Muscle of arm (tissue), 12 donors: Measurements from ENCODE around the gene SLC27A3. TPM values are rescaled to one million over a fixed set of nuclear protein-coding genes. Genes with fewer than 3 reads are reported as not detected.
"Not testable (repeated sequence)": the region's sequence is repeated elsewhere in the genome, so short reads cannot be mapped to it uniquely, and the experiment has no call there.

ENCODE experiments used
- DNase-seq: peaks from one replicate; pipeline ENCODE4 v3.0.0-alpha.2; 2013
- polyA plus RNA-seq, 12 donors: library from polyadenylated mRNA; unstranded; fragments of 120-200 nt; gene quantifications; one replicate each; pipeline ENCODE4 v1.2.1, GENCODE V29; 2013; ENCODE audit not compliant: insufficient read length in 12 of 12

SLC27A3 gene
- polyA plus RNA-seq, 12 donors = 17.8 to 56.9 (median 19.3) TPM; not detected in 1

DNA sequence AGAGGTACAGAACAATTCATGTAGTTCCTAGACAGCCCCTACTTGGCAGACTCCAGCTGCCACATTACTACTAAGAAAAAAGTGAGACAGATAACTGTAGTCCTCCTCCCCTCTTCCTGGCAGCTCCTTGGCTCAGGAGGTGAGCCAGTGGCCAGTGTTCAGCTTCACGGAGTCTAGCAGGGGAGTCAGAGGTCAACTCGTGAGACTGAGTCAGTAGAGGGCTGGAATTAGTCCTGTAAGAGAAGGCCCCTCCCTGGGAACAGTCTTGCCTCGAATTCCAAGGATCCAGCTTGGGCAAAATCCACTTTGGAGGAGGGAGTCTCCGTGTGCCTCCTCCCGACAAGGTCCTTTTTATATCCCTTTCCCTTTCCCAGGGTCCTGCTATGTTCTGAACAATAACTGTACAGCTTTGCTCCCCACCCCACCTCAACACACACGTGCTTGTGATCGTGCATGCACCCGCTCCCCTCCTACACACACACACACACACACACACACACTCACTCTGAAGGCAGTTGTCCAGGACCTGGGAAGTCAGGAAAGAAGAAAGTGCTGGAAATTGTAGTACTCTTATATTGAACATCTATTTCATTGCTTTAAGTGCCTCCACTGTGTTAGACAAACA is 22.5 kb upstream of the SLC27A3 start:
- no peak for DNase-seq

- DNase-seq = no peak
Measured at GRCh38 chr1:153754266-153754665, 20.9 kb upstream of the SLC27A3 start.

- DNase-seq = no peak
Measured at GRCh38 chr1:153760440-153760839, 14.8 kb upstream of the SLC27A3 start.

GRCh38 chr1:153763365-153764225 is 11.6 kb upstream of the SLC27A3 start:
- no peak for DNase-seq

GRCh38 chr1:153764310-153764709 is 10.9 kb upstream of the SLC27A3 start:
- DNase-seq = no peak

DNA sequence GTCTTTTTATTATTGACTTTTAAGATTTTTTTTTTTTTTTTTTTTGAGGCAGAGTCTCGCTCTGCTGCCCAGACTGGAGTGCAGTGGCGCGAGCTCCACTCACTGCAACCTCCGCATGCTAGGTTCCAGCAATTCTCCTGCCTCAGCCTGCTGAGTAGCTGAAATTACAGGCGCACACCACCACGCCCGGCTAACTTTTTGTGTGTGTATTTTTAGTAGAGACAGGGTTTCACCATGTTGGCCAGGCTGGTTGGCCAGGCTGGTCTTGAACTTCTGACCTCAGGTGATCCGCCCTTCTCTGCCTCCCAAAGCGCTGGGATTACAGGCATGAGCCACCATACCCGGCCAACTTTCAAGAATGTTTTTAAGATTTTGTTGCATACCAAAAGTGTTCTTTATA is 8.5 kb upstream of the SLC27A3 start:
- DNase-seq = not testable (repeated sequence)

- no peak for DNase-seq
Measured at GRCh38 chr1:153767519-153767918, 7.7 kb upstream of the SLC27A3 start.

DNA sequence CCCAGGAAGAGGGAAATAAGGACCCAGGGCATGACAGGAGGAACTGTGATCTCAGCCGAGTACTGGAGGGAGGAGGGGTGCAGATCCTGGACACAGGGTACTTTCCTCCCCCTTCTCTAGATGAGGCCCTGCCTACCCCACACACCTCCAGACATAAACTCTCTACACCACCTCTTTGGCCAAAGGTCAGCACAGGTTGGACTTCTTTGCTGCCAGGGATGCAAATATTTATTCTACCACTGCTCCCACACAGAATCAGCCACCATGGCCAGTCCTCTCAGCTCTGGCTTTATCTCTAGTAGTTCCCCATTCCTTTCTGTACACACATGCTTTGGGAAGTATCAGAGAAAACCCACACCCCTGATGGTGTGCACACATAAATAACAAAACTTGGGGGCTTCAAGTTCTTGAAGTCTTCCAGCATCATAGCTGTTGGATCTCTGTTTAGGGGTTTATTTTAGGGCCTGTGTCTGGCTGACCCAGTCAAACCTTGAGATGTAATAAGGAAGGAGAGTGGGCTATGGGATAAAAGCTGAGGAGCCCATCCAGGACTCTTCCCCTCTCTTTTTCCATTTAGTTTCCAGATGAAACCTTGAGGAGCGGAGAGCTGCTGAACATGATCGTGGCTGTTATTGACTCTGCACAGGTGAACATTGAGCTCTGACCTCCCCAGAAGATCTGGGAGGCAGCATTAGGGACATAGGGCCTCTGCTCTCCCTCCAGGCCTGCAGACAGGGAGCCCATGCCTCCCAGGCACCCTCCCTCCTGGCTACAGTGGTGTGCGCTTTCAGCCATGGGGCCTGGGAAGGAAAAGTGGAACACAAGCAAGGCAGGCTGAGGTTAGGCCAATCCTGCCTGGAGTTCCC is 6.7 kb upstream of the SLC27A3 start:
- DNase-seq = no peak

- no peak for DNase-seq
Measured at GRCh38 chr1:153769221-153769620, 6.0 kb upstream of the SLC27A3 start.

DNA sequence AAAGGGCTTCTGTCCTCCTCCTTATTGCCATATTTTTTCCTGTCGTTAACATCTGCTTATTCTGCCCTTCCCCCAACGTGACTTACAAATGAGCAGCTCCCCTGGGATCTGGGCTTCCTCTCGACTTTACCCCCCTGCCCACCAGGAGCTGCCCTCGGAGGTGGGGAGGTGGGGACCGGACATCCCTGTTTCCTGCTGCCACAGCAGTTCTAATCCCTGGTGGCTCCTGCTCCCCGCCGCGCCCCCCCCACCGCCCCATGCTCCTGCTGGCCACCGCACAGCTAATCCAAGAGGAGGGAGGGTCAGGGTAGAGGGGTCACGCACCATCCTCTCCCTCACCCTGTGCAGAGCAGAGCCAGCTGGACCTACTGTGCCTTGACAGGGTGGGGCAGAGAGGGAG is 4.4 kb upstream of the SLC27A3 start:
- no peak for DNase-seq

DNA sequence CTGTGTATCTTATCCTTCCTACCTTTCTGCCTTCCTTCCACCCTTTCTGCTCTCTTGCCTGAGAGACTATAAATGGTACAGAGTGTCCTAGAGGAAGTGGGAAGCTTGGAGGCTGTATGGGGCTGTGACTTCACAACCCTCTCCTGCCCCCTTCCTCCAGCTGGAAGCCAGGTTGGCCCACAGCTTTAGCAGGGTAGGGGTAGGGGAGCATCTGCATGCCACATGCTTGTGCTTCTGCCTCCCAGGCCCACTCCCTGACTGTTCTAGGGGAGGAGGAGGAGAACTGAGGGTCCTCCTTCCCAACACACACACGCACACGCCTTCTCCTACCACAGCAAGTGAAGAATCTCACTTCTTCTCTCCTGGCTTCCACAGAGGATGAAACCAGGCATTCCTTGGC is 3.9 kb upstream of the SLC27A3 start:
- no peak for DNase-seq

DNA sequence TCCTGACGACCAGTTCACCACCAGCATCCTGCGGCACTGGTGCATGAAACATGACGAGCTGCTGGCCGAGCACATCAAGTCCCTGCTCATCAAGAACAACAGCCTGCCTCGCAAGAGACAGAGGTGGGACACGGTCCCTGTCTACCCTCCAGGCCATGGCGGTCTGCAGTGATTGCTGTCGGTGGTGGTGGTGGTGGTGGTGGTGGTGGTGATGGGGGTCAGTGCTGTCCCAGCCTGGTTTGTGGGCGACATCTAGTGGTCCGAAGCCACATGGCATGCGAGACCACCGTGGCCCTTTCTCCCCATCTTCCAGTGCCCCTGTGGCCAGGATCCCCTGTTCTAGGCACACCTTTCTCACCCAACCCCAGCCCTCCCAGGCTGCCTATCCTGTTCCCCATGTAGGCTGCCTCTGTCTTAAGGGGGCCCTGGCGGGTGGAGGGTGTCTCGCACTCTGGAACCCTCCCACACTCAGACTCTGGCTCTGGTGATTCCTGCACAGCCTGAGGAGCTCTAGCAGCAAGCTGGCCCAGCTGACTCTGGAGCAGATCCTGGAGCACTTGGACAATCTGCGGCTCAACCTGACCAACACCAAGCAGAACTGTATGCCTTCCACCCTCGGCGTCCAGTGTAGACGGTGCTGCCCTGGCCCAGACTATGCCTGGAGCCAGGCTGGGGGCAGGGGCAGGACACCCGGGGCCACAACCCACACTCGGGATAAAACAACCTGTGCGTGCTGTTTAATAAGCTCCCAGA is 3.2 kb upstream of the SLC27A3 start:
- no peak for DNase-seq

GRCh38 chr1:153773096-153773921 is 1.9 kb upstream of the SLC27A3 start:
- DNase-seq = no peak

GRCh38 chr1:153774026-153774595 is 1.1 kb upstream of the SLC27A3 start:
- DNase-seq = no peak

- peak; percentile 57 for DNase-seq
Measured at GRCh38 chr1:153775458-153776327, 486 bp downstream of the SLC27A3 start.

- no peak for DNase-seq
Measured at GRCh38 chr1:153776352-153776751, 1.1 kb downstream of the SLC27A3 start.

DNA sequence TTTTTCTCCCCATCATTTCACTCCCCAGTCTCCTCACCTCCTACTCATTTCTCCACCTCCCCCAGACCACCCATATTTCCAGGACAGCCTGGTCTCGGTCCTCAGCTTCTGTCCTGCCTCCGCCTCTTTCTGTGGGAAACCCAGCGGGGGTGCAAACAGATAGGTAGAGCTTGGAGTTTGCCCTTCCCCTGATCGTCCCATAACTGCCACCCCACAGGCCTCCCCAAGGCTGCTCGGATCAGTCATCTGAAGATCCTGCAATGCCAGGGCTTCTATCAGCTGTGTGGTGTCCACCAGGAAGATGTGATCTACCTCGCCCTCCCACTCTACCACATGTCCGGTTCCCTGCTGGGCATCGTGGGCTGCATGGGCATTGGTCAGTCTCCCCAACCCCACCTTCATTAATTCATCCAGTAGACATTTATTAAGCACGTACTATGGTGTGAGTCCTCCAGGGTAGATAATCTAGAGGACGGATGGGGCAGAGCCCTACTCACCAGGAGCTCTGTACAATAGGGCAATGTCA is 1.7 kb downstream of the SLC27A3 start:
- DNase-seq = no peak

- no peak for DNase-seq
Measured at GRCh38 chr1:153777648-153778047, 2.4 kb downstream of the SLC27A3 start.
